SK-N-SH (cell line): ENCODE data around the gene TNS4. TPM values are rescaled to one million over a fixed set of nuclear protein-coding genes. Genes with fewer than 3 reads are reported as not detected.
A peak's percentile ranks its signal among the peaks of the same experiment; 100 is the strongest.

Source experiments
- CTCF ChIA-PET: fragments of 300-600, 350-600 bp; formaldehyde crosslinking; extraction: SDS; loops from one replicate; lab custom pipeline; 2021; lab: Yijun Ruan, JAX
- POLR2A ChIA-PET: fragments of 350-600 bp; sonication (Branson Sonifier 250); formaldehyde crosslinking; extraction: SDS; loops from one replicate; lab custom pipeline; 2020; ENCODE audit warnings: antibody characterized with exemption, inconsistent platforms; lab: Yijun Ruan, JAX
- DNase-seq: peaks from one replicate; pipeline ENCODE4 v3.0.0; 2012
- H2AFZ ChIP-seq: fragments of 200-600 bp; sonication (generic); 2 replicates; pipeline ENCODE4 v1.8.1; 2016; ENCODE audit warnings: antibody characterized with exemption, mild to moderate bottlenecking, low read depth
- H3F3A ChIP-seq: fragments of 200-600 bp; sonication (generic); replicated peaks from 2 replicates; pipeline ENCODE3; 2016; ENCODE audit warnings: antibody characterized with exemption, mild to moderate bottlenecking; ENCODE audit not compliant: insufficient read depth
- H3K27ac ChIP-seq, 2 experiments: fragments of 200-500 bp in 1 of 2; fragments of 200-600 bp in 1 of 2; sonication (Bioruptor generic) in 1 of 2; sonication (generic), shearing (Covaris generic) in 1 of 2; 2 replicates each; pipeline versions ENCODE4 v1.5.1 to v1.6.1; 2014 to 2016; ENCODE audit warnings: low read depth in 2 of 2, inconsistent platforms in 1 of 2, low read length in 1 of 2, mild to moderate bottlenecking in 1 of 2, mixed read lengths in 1 of 2
- H3K27me3 ChIP-seq: fragments of 200-600 bp; sonication (generic), shearing (Covaris generic); 2 replicates; pipeline ENCODE4 v1.6.1; 2016; ENCODE audit warnings: mixed run types; ENCODE audit not compliant: insufficient read depth
- H3K36me3 ChIP-seq, 2 experiments: fragments of 200-500 bp in 1 of 2; fragments of 200-600 bp in 1 of 2; sonication (Bioruptor generic) in 1 of 2; sonication (generic) in 1 of 2; replicated peaks in 1 of 2; 2 replicates each; pipeline versions ENCODE3 to v1.5.1; 2014 to 2016; ENCODE audit warnings: low read length in 1 of 2, mild to moderate bottlenecking in 1 of 2; ENCODE audit not compliant: insufficient read depth in 2 of 2, control insufficient read depth in 1 of 2
- H3K4me1 ChIP-seq, 2 experiments: fragments of 200-500 bp in 1 of 2; fragments of 200-600 bp in 1 of 2; sonication (Bioruptor generic) in 1 of 2; sonication (generic), shearing (Covaris generic) in 1 of 2; 2 replicates each; pipeline versions ENCODE4 v1.5.1 to v1.6.1; 2014 to 2016; ENCODE audit warnings: low read depth in 1 of 2, low read length in 1 of 2, mixed run types in 1 of 2; ENCODE audit not compliant: insufficient read depth in 2 of 2, control insufficient read depth in 1 of 2
- H3K4me2 ChIP-seq: fragments of 200-600 bp; sonication (generic), shearing (Covaris generic); 2 replicates; pipeline ENCODE4 v1.6.1; 2017; ENCODE audit warnings: mixed run types
- H3K4me3 ChIP-seq, 2 experiments: fragments of 200-500 bp in 1 of 2; fragments of 200-600 bp in 1 of 2; sonication (Bioruptor generic) in 1 of 2; sonication (generic), shearing (Covaris generic) in 1 of 2; 2 replicates each; pipeline versions ENCODE4 v1.5.1 to v1.8.1; 2014 to 2016; ENCODE audit warnings: low read depth in 2 of 2, inconsistent platforms in 1 of 2, low read length in 1 of 2, mild to moderate bottlenecking in 1 of 2, mixed read lengths in 1 of 2, moderate library complexity in 1 of 2
- H3K79me2 ChIP-seq: fragments of 200-600 bp; sonication (generic); 2 replicates; pipeline ENCODE4 v1.8.1; 2017; ENCODE audit warnings: mild to moderate bottlenecking; ENCODE audit not compliant: insufficient read depth
- H3K9ac ChIP-seq: fragments of 200-600 bp; sonication (generic); 2 replicates; pipeline ENCODE4 v1.6.1; 2017; ENCODE audit warnings: mixed run types
- H3K9me2 ChIP-seq: fragments of 200-600 bp; sonication (generic); 2 replicates; pipeline ENCODE4 v1.6.1; 2017; ENCODE audit warnings: mixed run types
- H3K9me3 ChIP-seq: fragments of 200-600 bp; sonication (generic); 2 replicates; pipeline ENCODE4 v1.6.1; 2017; ENCODE audit warnings: mixed run types, mild to moderate bottlenecking, moderate library complexity
- H4K20me1 ChIP-seq: fragments of 200-600 bp; sonication (generic); 2 replicates; pipeline ENCODE4 v1.6.1; 2017; ENCODE audit warnings: mild to moderate bottlenecking, mixed run types; ENCODE audit not compliant: insufficient read depth
- CHD2 ChIP-seq: fragments of 150-350 bp; IDR thresholded peaks from 2 replicates; pipeline ENCODE4 v1.6.1; 2018; ENCODE audit warnings: low read length; ENCODE audit not compliant: partially characterized antibody
- CTCF ChIP-seq: fragments of 200-600 bp; sonication (generic); IDR thresholded peaks from 2 replicates; pipeline ENCODE4 v1.6.1; 2017; ENCODE audit warnings: antibody characterized with exemption, mild to moderate bottlenecking, moderate library complexity
- FOXJ3 ChIP-seq: sonication (generic); formaldehyde crosslinking; IDR thresholded peaks from 2 replicates; pipeline ENCODE4 v1.5.1; 2020; ENCODE audit warnings: mild to moderate bottlenecking, missing genetic modification reagents
- GATA2 ChIP-seq: sonication (generic); formaldehyde crosslinking; IDR thresholded peaks from 2 replicates; pipeline ENCODE4 v1.5.0; 2020; ENCODE audit warnings: mild to moderate bottlenecking, missing genetic modification reagents
- IRF3 ChIP-seq: fragments of 150-350 bp; IDR thresholded peaks from 2 replicates; pipeline ENCODE4 v1.6.1; 2016; ENCODE audit warnings: mild to moderate bottlenecking, low read depth, low read length
- MEF2A ChIP-seq: IDR thresholded peaks from 2 replicates; pipeline ENCODE4 v1.4.0; 2012; ENCODE audit warnings: low read depth, borderline replicate concordance
- NFIC ChIP-seq: IDR thresholded peaks from 2 replicates; pipeline ENCODE4 v1.4.0; 2012; ENCODE audit warnings: borderline replicate concordance
- POLR2AphosphoS5 ChIP-seq: IDR thresholded peaks from 2 replicates; pipeline ENCODE4 v1.6.1; 2012; ENCODE audit warnings: low read depth, low read length
- RAD21 ChIP-seq: IDR thresholded peaks from 2 replicates; pipeline ENCODE4 v1.6.1; 2012; ENCODE audit warnings: mild to moderate bottlenecking, low read length
- REST ChIP-seq: IDR thresholded peaks from 2 replicates; pipeline ENCODE4 v1.6.1; 2012; ENCODE audit warnings: mild to moderate bottlenecking, low read depth, low read length, moderate library complexity
- RXRA ChIP-seq: IDR thresholded peaks from 2 replicates; pipeline ENCODE4 v1.4.0; 2012; ENCODE audit warnings: low read depth, mild to moderate bottlenecking, borderline replicate concordance
- TAF1 ChIP-seq: IDR thresholded peaks from 2 replicates; pipeline ENCODE4 v1.6.1; 2012; ENCODE audit warnings: low read depth, mild to moderate bottlenecking, low read length, moderate library complexity, borderline replicate concordance
- TCF12 ChIP-seq: IDR thresholded peaks from 2 replicates; pipeline ENCODE4 v1.4.0; 2012
- TEAD4 ChIP-seq: IDR thresholded peaks from 2 replicates; pipeline ENCODE4 v1.4.0; 2012; ENCODE audit warnings: mild to moderate bottlenecking, borderline replicate concordance; ENCODE audit not compliant: insufficient read depth
- WGBS: methylation state at CpG from one replicate; pipeline ENCODE4 v1.1.6; 2017; ENCODE audit warnings: low lambda C conversion rate; 5-methylcytosine and 5-hydroxymethylcytosine counted together
- polyA plus RNA-seq, 3 experiments: library from polyadenylated mRNA; depleted of rRNA; stranded (reverse); fragments of >200 nt; gene quantifications; 2 replicates each; pipeline ENCODE4 v1.2.3, GENCODE V29; 2012
- TF ChIP-seq, protein P1 (sequence below): fragments of 150-350 bp; IDR thresholded peaks from 2 replicates; pipeline ENCODE4 v1.6.1; 2017; ENCODE audit warnings: antibody characterized with exemption, low read length, low read depth, borderline replicate concordance
- TF ChIP-seq, protein P2 (sequence below): IDR thresholded peaks from 2 replicates; pipeline ENCODE4 v1.4.0; 2012; ENCODE audit warnings: low read depth

TNS4 gene
- polyA plus RNA-seq, 1 of the 3 experiments (the other 2 are of a cell fraction), result not detected

- 79% methylated on average over 7 of the region's 7 CpGs for WGBS
- no peaks in the 10 kb centered on the region for H3K27me3 ChIP-seq
- 0 out of 2 replicates have a peak overlapping the region, but pooled peaks have one; percentile 74 for H3K4me2 ChIP-seq
- ChIA-PET POLR2A (no interaction called here), CTCF (interaction anchor here (1.1 to 5.1 kb wide), 6 partner anchors 9 to 48 kb away, joined by 3 to 30 read pairs (median 5); no protein-coding TSS in a partner anchor)
- no peaks in the 10 kb centered on the region for H3K36me3 ChIP-seq
- H3F3A ChIP-seq, result peaks cover 26% of the 10 kb centered on the region
- no peaks in the 10 kb centered on the region for H3K9me2 ChIP-seq
- no peak for DNase-seq
- H3K4me1 ChIP-seq, result peaks cover 15 to 27% of the 10 kb centered on the region in 2 experiments; a peak in 3 of 4 replicates
- H3K9ac ChIP-seq, result 0 out of 2 replicates have a peak overlapping the region, but pooled peaks have one; percentile 71
- H2AFZ ChIP-seq, result no peak overlapping the region
- H3K9me3 ChIP-seq, result no peaks in the 10 kb centered on the region
- TF ChIP-seq, protein P1, sequence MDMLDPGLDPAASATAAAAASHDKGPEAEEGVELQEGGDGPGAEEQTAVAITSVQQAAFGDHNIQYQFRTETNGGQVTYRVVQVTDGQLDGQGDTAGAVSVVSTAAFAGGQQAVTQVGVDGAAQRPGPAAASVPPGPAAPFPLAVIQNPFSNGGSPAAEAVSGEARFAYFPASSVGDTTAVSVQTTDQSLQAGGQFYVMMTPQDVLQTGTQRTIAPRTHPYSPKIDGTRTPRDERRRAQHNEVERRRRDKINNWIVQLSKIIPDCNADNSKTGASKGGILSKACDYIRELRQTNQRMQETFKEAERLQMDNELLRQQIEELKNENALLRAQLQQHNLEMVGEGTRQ, result no peak
- TF ChIP-seq TEAD4 (no peak), CHD2 (no peak)
- H3K79me2 ChIP-seq, result no peaks in the 10 kb centered on the region
- peak overlapping the region; percentile 62 to 94; a peak in 3 of 4 replicates for H3K27ac ChIP-seq
- H4K20me1 ChIP-seq, result no peaks in the 10 kb centered on the region
- no peak overlapping the region for H3K4me3 ChIP-seq
Measured at GRCh38 chr17:40484973-40485530, 16.4 kb downstream of the TNS4 start.

- H3K9me3 ChIP-seq, result no peaks in the 10 kb centered on the region
- H3F3A ChIP-seq, result peaks cover 26% of the 10 kb centered on the region
- H3K9ac ChIP-seq, result no peak overlapping the region
- no peaks in the 10 kb centered on the region for H3K27me3 ChIP-seq
- H3K79me2 ChIP-seq, result no peaks in the 10 kb centered on the region
- no peak overlapping the region for H3K4me3 ChIP-seq
- ChIA-PET CTCF (interaction anchor here (1.1 to 5.1 kb wide), 4 partner anchors 9 to 48 kb away, joined by 3 to 30 read pairs (median 5); no protein-coding TSS in a partner anchor), POLR2A (no interaction called here)
- H4K20me1 ChIP-seq, result no peaks in the 10 kb centered on the region
- no peaks in the 10 kb centered on the region for H3K9me2 ChIP-seq
- H3K4me1 ChIP-seq, result peaks cover 11 to 25% of the 10 kb centered on the region in 2 experiments; a peak in 2 of 4 replicates
- H3K4me2 ChIP-seq, result no peak overlapping the region
- H3K36me3 ChIP-seq, result no peaks in the 10 kb centered on the region
- 92% methylated on average over 18 of the region's 18 CpGs for WGBS
- no peak overlapping the region for H2AFZ ChIP-seq
- DNase-seq, result no peak
- no peak overlapping the region for H3K27ac ChIP-seq
- TF ChIP-seq NFIC (no peak), TCF12 (no peak), REST (no peak), GATA2 (no peak), TAF1 (no peak), IRF3 (no peak), CTCF (no peak), MEF2A (no peak), RXRA (no peak), RAD21 (no peak), POLR2AphosphoS5 (no peak), FOXJ3 (no peak)
- TF ChIP-seq, protein P2, sequence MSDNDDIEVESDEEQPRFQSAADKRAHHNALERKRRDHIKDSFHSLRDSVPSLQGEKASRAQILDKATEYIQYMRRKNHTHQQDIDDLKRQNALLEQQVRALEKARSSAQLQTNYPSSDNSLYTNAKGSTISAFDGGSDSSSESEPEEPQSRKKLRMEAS, result no peak
- TF ChIP-seq, protein P1, result no peak
Measured at GRCh38 chr17:40484285-40484972, 17.0 kb downstream of the TNS4 start.
